ENCODE results near the gene ADH1B.
"Not testable (repeated sequence)": the region's sequence is repeated elsewhere in the genome, so short reads cannot be mapped to it uniquely, and the experiment has no call there.

ADH1B gene

DNA sequence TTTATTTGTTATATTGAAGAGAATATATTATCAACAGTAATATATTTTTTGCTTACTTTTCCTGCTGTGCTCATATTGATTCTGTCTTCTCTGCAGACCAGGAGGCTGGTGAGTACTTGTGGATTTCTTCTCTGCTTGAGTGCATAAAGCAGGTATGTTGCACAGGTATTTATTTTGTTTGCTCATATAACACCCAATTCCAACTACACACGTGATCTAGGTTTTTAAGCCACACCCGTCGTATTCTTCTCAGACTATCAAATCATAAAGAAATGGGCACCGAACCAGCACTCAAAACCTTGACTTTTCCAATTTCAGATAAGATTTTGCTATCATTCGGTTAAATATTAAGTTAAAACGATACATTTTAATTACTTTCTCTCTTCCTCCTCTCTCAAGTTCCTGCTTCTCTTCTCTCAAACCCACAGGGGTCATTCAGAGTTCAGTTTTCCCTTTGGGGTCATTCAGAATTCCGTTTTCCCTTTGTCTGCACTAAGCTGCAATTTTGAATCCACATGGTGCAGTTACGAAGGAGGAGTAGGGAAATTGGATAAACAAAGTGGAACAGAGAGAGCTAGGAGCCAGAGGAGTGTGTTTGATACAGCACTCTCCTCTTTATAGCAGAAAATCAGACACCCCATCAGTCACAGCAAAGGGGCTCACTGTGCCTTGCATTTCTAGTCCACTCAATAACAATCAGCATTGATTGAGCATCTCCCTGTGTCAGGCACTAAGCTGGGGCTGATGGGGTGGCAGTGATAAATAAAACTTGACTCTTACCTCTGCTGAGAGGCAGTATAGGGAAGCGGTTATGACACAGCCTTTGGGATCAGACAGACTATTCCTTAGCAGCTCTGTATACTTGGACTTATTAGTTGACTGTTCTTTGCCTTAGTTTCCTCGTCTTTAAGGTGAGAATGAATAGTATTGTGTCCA is 31.7 kb upstream of the ADH1B start, which contains the start of gene ADH1C:
Gene ADH1C, minus strand, starts transcription at position 145 of the 936 bp plus-strand sequence. Its CDS starts 71 bp downstream, at position 74.
- Histone ChIP-seq H3K27ac (no peak within 1 kb of the TSS), H3K4me1 (peaks cover 0 to 3% (median 2%) of the 10 kb centered on the region in 4 donors), H3K27me3 (no peaks in the 10 kb centered on the region), H3K4me3 (no peak within 1 kb of the TSS), H3K9me3 (no peaks in the 10 kb centered on the region), H3K36me3 (no peaks in the 10 kb centered on the region)
- intact Hi-C loops (cut with DNase I; ENCODE audit: low total_unique reads), result no loop called here
- DNase-seq, result no peak
- TF ChIP-seq, protein P1, sequence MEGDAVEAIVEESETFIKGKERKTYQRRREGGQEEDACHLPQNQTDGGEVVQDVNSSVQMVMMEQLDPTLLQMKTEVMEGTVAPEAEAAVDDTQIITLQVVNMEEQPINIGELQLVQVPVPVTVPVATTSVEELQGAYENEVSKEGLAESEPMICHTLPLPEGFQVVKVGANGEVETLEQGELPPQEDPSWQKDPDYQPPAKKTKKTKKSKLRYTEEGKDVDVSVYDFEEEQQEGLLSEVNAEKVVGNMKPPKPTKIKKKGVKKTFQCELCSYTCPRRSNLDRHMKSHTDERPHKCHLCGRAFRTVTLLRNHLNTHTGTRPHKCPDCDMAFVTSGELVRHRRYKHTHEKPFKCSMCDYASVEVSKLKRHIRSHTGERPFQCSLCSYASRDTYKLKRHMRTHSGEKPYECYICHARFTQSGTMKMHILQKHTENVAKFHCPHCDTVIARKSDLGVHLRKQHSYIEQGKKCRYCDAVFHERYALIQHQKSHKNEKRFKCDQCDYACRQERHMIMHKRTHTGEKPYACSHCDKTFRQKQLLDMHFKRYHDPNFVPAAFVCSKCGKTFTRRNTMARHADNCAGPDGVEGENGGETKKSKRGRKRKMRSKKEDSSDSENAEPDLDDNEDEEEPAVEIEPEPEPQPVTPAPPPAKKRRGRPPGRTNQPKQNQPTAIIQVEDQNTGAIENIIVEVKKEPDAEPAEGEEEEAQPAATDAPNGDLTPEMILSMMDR (IDR thresholded peaks at IDR 0.05), result no peak

DNA sequence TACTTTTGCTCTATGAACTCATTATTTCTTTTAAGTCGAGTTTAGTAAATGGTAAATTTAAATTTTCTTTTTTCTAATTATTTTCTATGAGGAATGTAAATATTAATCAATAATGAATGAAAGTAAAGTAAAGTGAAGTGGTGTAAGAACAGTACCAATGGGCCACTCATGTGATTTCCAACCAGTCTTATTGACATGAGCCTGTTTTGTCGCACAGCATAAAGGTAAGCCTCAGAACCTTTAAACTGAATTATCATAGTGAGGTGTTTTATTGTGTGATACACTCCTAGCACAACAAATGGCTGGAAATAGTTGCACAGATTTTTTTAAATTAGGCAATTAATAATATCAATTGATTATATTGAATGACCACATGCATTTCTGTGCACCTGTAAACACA is 30.3 kb upstream of the ADH1B start:
- TF ChIP-seq, protein P1 (IDR thresholded peaks at IDR 0.05), result no peak
- H3K4me1 ChIP-seq, result no peaks in the 10 kb centered on the region
- H3K27me3 ChIP-seq, result no peaks in the 10 kb centered on the region
- H3K4me3 ChIP-seq, result no peak overlapping the region
- intact Hi-C loops (cut with DNase I; ENCODE audit: low total_unique reads), result no loop called here
- no peak for DNase-seq
- H3K27ac ChIP-seq, result no peak overlapping the region
- no peaks in the 10 kb centered on the region for H3K9me3 ChIP-seq
- H3K36me3 ChIP-seq, result no peaks in the 10 kb centered on the region

DNA sequence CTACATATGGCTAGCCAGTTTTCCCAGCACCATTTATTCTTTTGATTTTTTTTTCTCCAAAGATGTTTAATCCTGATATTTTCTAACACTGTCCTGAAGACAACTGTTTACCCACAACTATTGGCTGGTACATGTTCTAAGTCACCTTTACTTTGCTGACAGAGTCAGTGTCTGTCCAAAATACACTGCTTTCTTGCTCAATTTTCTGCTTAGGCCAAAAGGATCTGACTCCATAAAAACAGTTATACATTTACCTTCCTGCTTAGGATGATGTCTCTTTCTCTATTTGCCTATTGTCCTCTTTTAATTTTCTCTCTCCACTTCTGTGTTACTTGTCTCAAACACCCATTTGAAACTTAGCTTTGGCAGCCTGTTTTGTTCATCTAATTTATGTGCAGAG is 28.1 kb upstream of the ADH1B start:
- TF ChIP-seq, protein P1 (IDR thresholded peaks at IDR 0.05), result no peak
- Histone ChIP-seq H3K27me3 (no peaks in the 10 kb centered on the region), H3K36me3 (no peaks in the 10 kb centered on the region), H3K4me1 (no peaks in the 10 kb centered on the region), H3K27ac (no peak overlapping the region), H3K9me3 (no peaks in the 10 kb centered on the region), H3K4me3 (no peak overlapping the region)
- intact Hi-C loops (cut with DNase I; ENCODE audit: low total_unique reads), result no loop called here
- no peak for DNase-seq

DNA sequence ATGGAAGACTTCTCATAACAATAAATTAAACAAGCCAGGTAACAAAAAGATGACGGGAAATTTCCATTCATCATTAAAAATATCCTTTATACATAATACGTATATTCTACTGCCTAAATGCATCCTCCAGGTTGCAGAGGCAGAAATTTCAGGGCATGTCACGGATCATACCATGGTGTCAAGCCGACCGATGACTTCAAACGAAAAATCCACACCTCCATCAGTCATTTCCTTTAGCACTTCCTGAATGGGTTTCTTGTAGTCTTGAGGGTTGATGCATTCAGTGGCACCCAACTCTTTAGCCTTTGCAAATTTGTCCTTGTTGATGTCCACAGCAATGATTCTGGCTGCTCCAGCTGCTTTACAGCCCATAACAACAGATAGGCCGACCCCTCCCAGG is 21.4 kb upstream of the ADH1B start:
- H3K4me3 ChIP-seq; intact Hi-C loops (cut with DNase I; ENCODE audit: low total_unique reads); H3K36me3 ChIP-seq; H3K9me3 ChIP-seq; H3K27ac ChIP-seq; H3K27me3 ChIP-seq; DNase-seq: not testable (repeated sequence)
- peaks cover 0 to 14% (median 0%) of the 10 kb centered on the region in 4 donors for H3K4me1 ChIP-seq

DNA sequence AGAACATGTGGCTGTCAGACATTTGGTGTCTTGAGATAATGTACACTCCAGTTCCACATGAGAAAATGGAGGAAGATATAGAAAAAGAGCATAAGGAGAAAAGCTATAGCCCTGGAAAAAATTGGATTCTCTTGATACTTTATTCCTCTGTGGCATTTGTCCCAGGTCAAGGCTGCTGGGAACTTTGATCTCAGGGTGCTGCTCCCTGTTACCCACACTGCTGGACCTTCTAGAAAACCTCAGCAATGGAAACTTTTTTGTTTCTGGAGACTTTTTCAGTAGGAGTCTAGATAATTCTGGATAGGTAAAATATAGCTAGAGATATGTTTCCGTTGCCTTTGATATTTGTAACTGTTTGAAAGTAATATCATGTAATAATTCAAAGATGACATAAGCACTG is 20.2 kb upstream of the ADH1B start:
- intact Hi-C loops (cut with DNase I; ENCODE audit: low total_unique reads), result no loop called here
- no peak for DNase-seq
- TF ChIP-seq, protein P1 (IDR thresholded peaks at IDR 0.05), result no peak
- H3K4me3 ChIP-seq, result no peak overlapping the region
- H3K4me1 ChIP-seq, result peaks cover 0 to 14% (median 0%) of the 10 kb centered on the region in 4 donors
- H3K36me3 ChIP-seq, result no peaks in the 10 kb centered on the region
- no peaks in the 10 kb centered on the region for H3K27me3 ChIP-seq
- no peak overlapping the region for H3K27ac ChIP-seq
- H3K9me3 ChIP-seq, result no peaks in the 10 kb centered on the region

DNA sequence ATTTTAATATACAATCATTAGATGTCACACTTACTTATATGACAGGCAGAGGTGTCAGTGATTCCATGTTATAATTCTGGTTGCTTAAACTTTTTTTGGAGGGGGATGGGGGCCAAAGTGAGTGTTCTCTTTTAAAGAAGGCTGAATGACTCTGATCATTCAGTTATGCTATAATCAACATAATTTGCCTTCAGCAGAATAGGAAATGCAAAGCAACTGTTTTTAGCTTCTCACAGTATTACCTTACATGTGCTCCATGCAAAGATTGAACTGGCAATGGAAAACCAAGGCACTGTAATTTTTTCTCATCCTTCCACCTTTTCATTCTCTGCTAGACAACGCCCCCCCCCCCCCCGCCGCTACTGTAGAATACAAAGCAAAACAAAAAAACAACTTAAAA is 18.0 kb upstream of the ADH1B start:
- no peak overlapping the region for H3K27ac ChIP-seq
- H3K27me3 ChIP-seq, result no peaks in the 10 kb centered on the region
- TF ChIP-seq, protein P1 (IDR thresholded peaks at IDR 0.05), result no peak
- intact Hi-C loops (cut with DNase I; ENCODE audit: low total_unique reads), result no loop called here
- no peak overlapping the region for H3K4me3 ChIP-seq
- peaks cover 0 to 14% (median 0%) of the 10 kb centered on the region in 4 donors for H3K4me1 ChIP-seq
- no peak for DNase-seq
- H3K9me3 ChIP-seq, result no peaks in the 10 kb centered on the region
- H3K36me3 ChIP-seq, result no peaks in the 10 kb centered on the region

All from tibial artery (tissue), 4 donors.